T-cell (primary cell): ENCODE results near the gene CDHR2. TPM values are rescaled to one million over a fixed set of nuclear protein-coding genes. Genes with fewer than 3 reads are reported as not detected.

Experiments
- ATAC-seq, 4 experiments: fragments of 200-7000 bp in 3 of 4; fragments of 150-1000 bp in 1 of 4; cut with Tn5 transposase; replicated peaks in 1 of 4; 1 replicate in 3 of 4; 2 replicates in 1 of 4; pipeline ENCODE4 v1.10.0; 2021; ENCODE audit warnings: moderate library complexity in 3 of 4, mild to moderate bottlenecking in 2 of 4, moderate number of reproducible peaks in 1 of 4
- CTCF ChIA-PET, 2 donors: fragments of 300-600 bp; sonication (Branson Sonifier 250); formaldehyde crosslinking; loops; one replicate each; lab custom pipeline; 2022; ENCODE audit warnings: antibody characterized with exemption in 2 of 2; lab: Charles Lee
- POLR2A ChIA-PET, 2 donors: fragments of 300-600 bp; sonication (Branson Sonifier 250); formaldehyde crosslinking; loops; one replicate each; lab custom pipeline; 2022; ENCODE audit warnings: antibody characterized with exemption in 2 of 2; lab: Charles Lee
- DNase-seq, 35 experiments: peaks; one replicate each; pipeline versions ENCODE4 v3.0.0 to v3.0.0-alpha.2; 2013 to 2023
- H3K27ac ChIP-seq: one replicate; pipeline ENCODE4 v1.5.1; 2013; ENCODE audit warnings: low read length
- H3K27me3 ChIP-seq, 2 experiments: replicated peaks in 1 of 2; 1 replicate in 1 of 2; 2 replicates in 1 of 2; pipeline versions ENCODE4 v1.6.1 to v1.7.0; 2013; ENCODE audit warnings: low read length in 1 of 2, mixed read lengths in 1 of 2; ENCODE audit not compliant: control insufficient read depth in 2 of 2, insufficient read depth in 2 of 2; ENCODE audit errors: extremely low read depth in 1 of 2
- H3K36me3 ChIP-seq, 2 donors: 1 replicate in 1 of 2; 2 replicates in 1 of 2; pipeline versions ENCODE4 v1.6.1 to v1.7.0; 2013; ENCODE audit warnings: low read length in 1 of 2; ENCODE audit not compliant: control insufficient read depth in 2 of 2, insufficient read depth in 1 of 2; ENCODE audit errors: extremely low read depth in 1 of 2
- H3K4me1 ChIP-seq, 2 experiments: 1 replicate in 1 of 2; 2 replicates in 1 of 2; pipeline versions ENCODE4 v1.6.1 to v1.7.0; 2013; ENCODE audit warnings: low read length in 2 of 2, mixed read lengths in 1 of 2; ENCODE audit not compliant: insufficient read depth in 2 of 2, control insufficient read depth in 1 of 2; ENCODE audit errors: extremely low read depth in 1 of 2
- H3K4me3 ChIP-seq, 2 donors: 1 replicate in 1 of 2; 2 replicates in 1 of 2; pipeline versions ENCODE4 v1.5.1 to v1.7.0; 2013; ENCODE audit warnings: mild to moderate bottlenecking in 2 of 2, low read length in 1 of 2, moderate library complexity in 1 of 2; ENCODE audit not compliant: control insufficient read depth in 1 of 2; ENCODE audit errors: extremely low read depth in 1 of 2
- H3K9me3 ChIP-seq: 2 replicates; pipeline ENCODE4 v1.7.0; 2013
- H3K27ac Mint-ChIP-seq, 2 donors: one replicate each; pipeline ENCODE4 v1.8.0; 2020 to 2021; ENCODE audit warnings: mild to moderate bottlenecking in 2 of 2, mixed read lengths in 2 of 2
- H3K27me3 Mint-ChIP-seq, 2 donors: one replicate each; pipeline ENCODE4 v1.8.0; 2021 to 2022; ENCODE audit warnings: mixed read lengths in 2 of 2
- H3K36me3 Mint-ChIP-seq: one replicate; pipeline ENCODE4 v1.8.0; 2021; ENCODE audit warnings: mixed read lengths
- H3K4me1 Mint-ChIP-seq, 3 donors: one replicate each; pipeline ENCODE4 v1.8.0; 2020 to 2022; ENCODE audit warnings: mixed read lengths in 3 of 3, mild to moderate bottlenecking in 1 of 3
- H3K4me3 Mint-ChIP-seq, 3 donors: one replicate each; pipeline ENCODE4 v1.8.0; 2020 to 2022; ENCODE audit warnings: mild to moderate bottlenecking in 3 of 3, mixed read lengths in 3 of 3, moderate library complexity in 3 of 3
- H3K9me3 Mint-ChIP-seq, 3 donors: one replicate each; pipeline ENCODE4 v1.8.0; 2020 to 2022; ENCODE audit warnings: mixed read lengths in 3 of 3
- WGBS: methylation state at CpG from one replicate; pipeline ENCODE4 v1.1.5; 2013; ENCODE audit warnings: missing lambda C conversion rate; ENCODE audit not compliant: insufficient coverage; 5-methylcytosine and 5-hydroxymethylcytosine counted together
- total RNA-seq, 35 experiments: library from RNA in 6 of 35; stranded (reverse) in 6 of 35; fragments of 120-200 nt in 1 of 35; gene quantifications; one replicate each; pipeline versions ENCODE4 v1.2.1 to v1.2.4 and lab custom pipeline; 2013 to 2026

The CDHR2 gene
- total RNA-seq, 5 donors from 2014 or later (not counting 1 experiment from before 2014, with no cell fraction given), result 1.6 to 3.1 (median 2.8) TPM

- Histone ChIP-seq H3K27ac (peak overlapping the region; percentile 82), H3K36me3 (peaks cover 13 to 34% of the 10 kb centered on the region in 2 donors), H3K9me3 (no peaks in the 10 kb centered on the region), H3K27me3 (no peaks in the 10 kb centered on the region), H3K4me1 (peaks cover 45 to 77% of the 10 kb centered on the region in 2 experiments), H3K4me3 (peak overlapping the region; percentile 93 to 98)
- under 1% methylated on average over 9 of the region's 10 CpGs for WGBS
- peak in 3 of 4 experiments; percentile 10 to 21 (median 14) for ATAC-seq
- peaks cover 58 to 65% (median 64%) of the 10 kb centered on the region in 3 donors for H3K4me1 Mint-ChIP-seq
- POLR2A ChIA-PET, result interaction anchor here in 1 of 2 donors (0.5 to 1.7 kb wide), 3 partner anchors 10 to 86 kb away, joined by 3 to 7 read pairs (median 3); partner anchors contain the start of gene FAF2
- peaks cover 23% of the 10 kb centered on the region for H3K36me3 Mint-ChIP-seq
- H3K4me3 Mint-ChIP-seq, result peak overlapping the region; percentile 97 to 99 (median 98)
- DNase-seq, result peak in 33 of 35 experiments; percentile 43 to 76 (median 52)
- no peaks in the 10 kb centered on the region for H3K9me3 Mint-ChIP-seq
- peak overlapping the region; percentile 98 to 100 for H3K27ac Mint-ChIP-seq
- no peaks in the 10 kb centered on the region for H3K27me3 Mint-ChIP-seq
- CTCF ChIA-PET, result interaction anchor here (0.6 to 1.2 kb wide), 2 partner anchors 10 to 872 kb away, joined by 5 to 8 read pairs; no protein-coding TSS in a partner anchor
These were observed 15.1 kb upstream of the CDHR2 start for GRCh38 chr5:176533894-176534611.

GRCh38 chr5:176534640-176535039, 14.5 kb upstream of the CDHR2 start:
- no peak for DNase-seq
- Mint-ChIP-seq H3K4me3 (peak overlapping the region; percentile 97 to 99 (median 98)), H3K27ac (peak overlapping the region; percentile 98 to 100), H3K4me1 (peaks cover 59 to 67% (median 61%) of the 10 kb centered on the region in 3 donors), H3K36me3 (peaks cover 21% of the 10 kb centered on the region), H3K9me3 (no peaks in the 10 kb centered on the region), H3K27me3 (no peaks in the 10 kb centered on the region)
- ChIA-PET POLR2A (interaction anchor here in 1 of 2 donors (0.5 to 1.7 kb wide), 2 partner anchors 9 to 38 kb away, joined by 3 to 7 read pairs; no protein-coding TSS in a partner anchor), CTCF (interaction anchor here in 1 of 2 donors (1.3 kb wide), 1 partner anchor 86 kb away, joined by 10 read pairs; the partner anchor contains the start of gene FAF2)
- Histone ChIP-seq H3K4me3 (peak overlapping the region; percentile 93 to 98), H3K36me3 (peaks cover 8 to 28% of the 10 kb centered on the region in 2 donors), H3K27ac (peak overlapping the region; percentile 82), H3K4me1 (peaks cover 42 to 77% of the 10 kb centered on the region in 2 experiments), H3K9me3 (no peaks in the 10 kb centered on the region), H3K27me3 (no peaks in the 10 kb centered on the region)
- WGBS, result 37% methylated on average over 4 of the region's 4 CpGs
- ATAC-seq, result no peak

GRCh38 chr5:176535101-176535663, 14.0 kb upstream of the CDHR2 start:
- ATAC-seq (no peak), DNase-seq (peak in 20 of 35 experiments; percentile 24 to 76 (median 44))
- Mint-ChIP-seq H3K4me1 (peaks cover 62 to 68% (median 64%) of the 10 kb centered on the region in 3 donors), H3K27ac (peak overlapping the region; percentile 98 to 100), H3K9me3 (no peaks in the 10 kb centered on the region), H3K4me3 (peak overlapping the region; percentile 97 to 99 (median 98)), H3K36me3 (peaks cover 18% of the 10 kb centered on the region), H3K27me3 (no peaks in the 10 kb centered on the region)
- 0% methylated on average over 3 of the region's 11 CpGs for WGBS
- ChIA-PET CTCF (interaction anchor here in 1 of 2 donors (0.9 to 1.5 kb wide), 3 partner anchors 9 to 126 kb away, joined by 4 to 10 read pairs (median 4); partner anchors contain the start of gene FAF2), POLR2A (interaction anchor here in 1 of 2 donors (1.7 kb wide), 1 partner anchor 9 kb away, joined by 7 read pairs; no protein-coding TSS in a partner anchor)
- Histone ChIP-seq H3K9me3 (no peaks in the 10 kb centered on the region), H3K4me1 (peaks cover 47 to 77% of the 10 kb centered on the region in 2 experiments), H3K36me3 (peaks cover 8 to 26% of the 10 kb centered on the region in 2 donors), H3K27ac (peak overlapping the region; percentile 82), H3K4me3 (peak overlapping the region; percentile 93 to 98), H3K27me3 (no peaks in the 10 kb centered on the region)

GRCh38 chr5:176535664-176536131, 13.4 kb upstream of the CDHR2 start:
- Mint-ChIP-seq H3K9me3 (no peaks in the 10 kb centered on the region), H3K4me3 (peak overlapping the region; percentile 97 to 99 (median 98)), H3K27me3 (no peaks in the 10 kb centered on the region), H3K36me3 (peaks cover 18% of the 10 kb centered on the region), H3K4me1 (peaks cover 66 to 73% (median 67%) of the 10 kb centered on the region in 3 donors), H3K27ac (peak overlapping the region; percentile 98 to 100)
- ChIA-PET POLR2A (interaction anchor here in 1 of 2 donors (1.7 kb wide), 1 partner anchor 8 kb away, joined by 7 read pairs; no protein-coding TSS in a partner anchor), CTCF (interaction anchor here in 1 of 2 donors (0.9 to 1.5 kb wide), 3 partner anchors 9 to 125 kb away, joined by 4 to 10 read pairs (median 4); partner anchors contain the start of gene FAF2)
- H3K9me3 ChIP-seq, result no peaks in the 10 kb centered on the region
- 0% methylated on average over 5 of the region's 9 CpGs for WGBS
- H3K36me3 ChIP-seq, result peaks cover 8 to 22% of the 10 kb centered on the region in 2 donors
- ATAC-seq, result no peak
- H3K27ac ChIP-seq, result peak overlapping the region; percentile 82
- H3K4me1 ChIP-seq, result peaks cover 48 to 77% of the 10 kb centered on the region in 2 experiments
- peak overlapping the region; percentile 93 to 98 for H3K4me3 ChIP-seq
- no peak for DNase-seq
- H3K27me3 ChIP-seq, result no peaks in the 10 kb centered on the region

- Histone ChIP-seq H3K36me3 (peaks cover 4 to 17% of the 10 kb centered on the region in 2 donors), H3K4me3 (peak overlapping the region; percentile 93 to 98), H3K4me1 (peaks cover 49 to 77% of the 10 kb centered on the region in 2 experiments), H3K27me3 (no peaks in the 10 kb centered on the region), H3K27ac (peak overlapping the region; percentile 82), H3K9me3 (no peaks in the 10 kb centered on the region)
- peak; percentile 21 to 41 (median 34) for ATAC-seq
- Mint-ChIP-seq H3K27ac (peak overlapping the region; percentile 98 to 100), H3K4me3 (peak overlapping the region; percentile 97 to 99 (median 98)), H3K27me3 (no peaks in the 10 kb centered on the region), H3K4me1 (peaks cover 67 to 75% (median 67%) of the 10 kb centered on the region in 3 donors), H3K36me3 (peaks cover 16% of the 10 kb centered on the region), H3K9me3 (no peaks in the 10 kb centered on the region)
- ChIA-PET POLR2A (interaction anchor here in 1 of 2 donors (2.6 kb wide), 1 partner anchor 11 kb away, joined by 9 read pairs; no protein-coding TSS in a partner anchor), CTCF (interaction anchor here (0.7 to 3.0 kb wide), 6 partner anchors 8 to 791 kb away, joined by 3 to 19 read pairs (median 4); partner anchors contain the start of gene FAF2 (in 1 of the 2))
- WGBS, result 0% methylated on average over 22 of the region's 43 CpGs
- DNase-seq, result peak; percentile 71 to 90 (median 82)
These were observed 12.8 kb upstream of the CDHR2 start for GRCh38 chr5:176536132-176536901.
